Hippocampal formation (tissue), 2 donors: ENCODE results near the gene BBS1.
"Not testable (repeated sequence)": the region's sequence is repeated elsewhere in the genome, so short reads cannot be mapped to it uniquely, and the experiment has no call there.

Source experiments
- DNase-seq, 2 donors: peaks; one replicate each; lab custom pipeline; 2025; lab: John Stamatoyannopoulos, UW

The BBS1 gene

DNA sequence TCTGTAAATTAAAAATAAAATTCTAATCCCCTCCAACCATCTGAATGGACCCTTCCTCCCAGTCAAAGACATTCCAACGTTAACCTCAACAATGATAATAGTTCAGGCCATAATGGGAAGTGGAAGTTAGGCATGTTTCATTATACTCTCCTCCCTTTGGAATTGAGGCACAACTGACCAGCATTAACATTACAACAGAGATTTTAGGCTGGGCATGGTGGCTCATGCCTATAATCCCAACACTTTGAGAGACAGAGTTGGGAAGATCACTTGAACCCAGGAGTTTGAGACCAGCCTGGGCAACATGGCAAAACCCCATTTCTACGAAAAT, 60.4 kb downstream of the BBS1 start:
- DNase-seq = no peak

DNA sequence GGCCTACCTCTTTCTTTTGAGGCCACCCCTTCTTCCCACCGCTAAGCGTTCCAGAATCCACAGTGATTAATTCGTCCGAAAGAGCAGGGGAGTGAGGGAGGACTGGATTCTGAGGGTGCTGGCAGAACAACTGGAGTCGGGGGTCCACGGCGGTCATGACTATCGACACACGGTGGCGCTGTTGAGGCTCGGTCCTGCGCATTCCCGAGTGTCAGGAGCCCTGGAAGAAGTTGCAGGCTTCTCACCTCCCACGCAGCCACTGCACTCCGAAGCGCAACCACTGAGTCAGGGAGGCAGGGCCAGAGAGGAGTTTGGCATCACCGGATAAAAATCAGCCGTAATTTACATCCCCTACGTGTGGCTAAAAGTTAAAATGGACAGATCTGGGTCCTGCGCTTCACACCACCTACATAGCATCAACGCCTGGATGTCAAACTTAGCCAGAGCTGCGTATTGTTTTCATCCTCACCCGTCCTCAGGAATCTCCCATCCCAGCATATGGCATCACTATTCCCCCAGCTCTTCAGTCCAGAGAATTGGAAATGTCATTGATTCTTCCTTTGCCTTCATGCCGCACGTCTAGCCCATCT, 68.7 kb downstream of the BBS1 start:
- peak; percentile 39 to 60 for DNase-seq

DNA sequence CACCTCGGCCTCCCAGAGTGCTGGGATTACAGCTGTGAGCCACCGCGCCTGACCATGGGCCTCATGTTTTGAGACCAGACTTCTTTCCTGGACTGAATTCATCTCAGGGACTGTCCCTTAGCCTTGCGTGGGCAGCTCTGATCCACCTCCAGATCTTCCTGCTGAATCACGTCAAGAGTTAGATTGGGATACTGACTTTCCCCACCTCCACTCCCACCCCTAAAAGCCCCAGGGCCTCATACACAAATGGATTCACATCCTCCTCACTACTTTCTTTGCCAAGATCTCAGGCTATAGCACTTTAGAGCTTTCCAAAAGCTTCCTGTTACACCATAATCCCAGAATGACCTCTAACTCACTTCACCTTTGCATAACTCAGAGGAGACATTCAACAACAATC, 70.4 kb downstream of the BBS1 start:
- no peak for DNase-seq

DNA sequence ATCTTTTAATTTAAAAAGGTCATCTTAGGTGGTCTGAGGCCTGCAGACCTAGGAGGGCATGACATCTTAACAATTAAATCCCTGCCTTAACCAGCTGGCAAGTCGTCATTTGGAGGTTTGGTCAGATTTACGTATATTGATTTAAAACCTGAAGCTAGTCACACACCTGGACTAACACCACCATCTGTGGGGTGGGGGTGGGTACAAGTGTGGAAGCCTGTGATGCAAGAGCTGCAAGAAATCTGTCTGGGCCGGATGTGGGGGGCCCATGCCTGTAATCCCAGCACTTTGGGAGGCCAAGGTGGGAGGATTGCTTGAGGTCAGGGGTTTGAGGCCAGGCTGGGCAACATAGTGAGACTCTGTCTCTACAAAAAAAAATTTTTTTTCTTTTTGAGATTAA, 70.8 kb downstream of the BBS1 start:
- DNase-seq = no peak

DNA sequence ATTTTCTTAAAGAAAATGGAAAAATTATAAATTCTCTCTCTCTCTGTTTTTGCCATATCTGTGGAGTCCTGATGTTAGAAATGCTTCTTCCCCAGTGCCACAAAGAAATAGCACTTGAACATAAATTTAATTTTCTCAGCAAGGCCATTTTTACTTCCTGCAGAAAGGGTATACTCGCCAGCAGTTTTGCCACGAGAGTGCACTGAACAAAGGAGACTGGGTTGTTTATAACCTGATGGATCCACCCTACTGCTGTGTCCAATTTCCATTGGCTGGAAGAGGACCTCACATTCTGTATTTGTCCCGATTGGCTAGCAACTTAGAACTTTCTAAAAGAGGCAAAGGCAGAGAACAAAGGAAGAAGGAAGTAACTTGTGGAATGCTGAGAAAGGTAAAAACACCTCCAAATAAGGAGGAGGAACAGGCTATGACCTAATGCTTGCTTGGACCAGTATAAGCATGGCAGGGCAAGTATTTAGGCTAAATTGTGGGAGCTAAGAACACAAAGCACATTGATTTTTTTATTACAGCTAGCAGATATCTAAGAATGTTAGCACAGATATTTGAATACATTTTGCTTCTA, 72.2 kb downstream of the BBS1 start:
- DNase-seq = not testable (repeated sequence)
